ENCODE results near the gene GAS1. TPM values are rescaled to one million over a fixed set of nuclear protein-coding genes. Genes with fewer than 3 reads are reported as not detected.

GAS1 gene
- total and polyA plus RNA-seq, 4 experiments from 2014 or later, result 0.27 to 0.97 (median 0.77) TPM

DNA sequence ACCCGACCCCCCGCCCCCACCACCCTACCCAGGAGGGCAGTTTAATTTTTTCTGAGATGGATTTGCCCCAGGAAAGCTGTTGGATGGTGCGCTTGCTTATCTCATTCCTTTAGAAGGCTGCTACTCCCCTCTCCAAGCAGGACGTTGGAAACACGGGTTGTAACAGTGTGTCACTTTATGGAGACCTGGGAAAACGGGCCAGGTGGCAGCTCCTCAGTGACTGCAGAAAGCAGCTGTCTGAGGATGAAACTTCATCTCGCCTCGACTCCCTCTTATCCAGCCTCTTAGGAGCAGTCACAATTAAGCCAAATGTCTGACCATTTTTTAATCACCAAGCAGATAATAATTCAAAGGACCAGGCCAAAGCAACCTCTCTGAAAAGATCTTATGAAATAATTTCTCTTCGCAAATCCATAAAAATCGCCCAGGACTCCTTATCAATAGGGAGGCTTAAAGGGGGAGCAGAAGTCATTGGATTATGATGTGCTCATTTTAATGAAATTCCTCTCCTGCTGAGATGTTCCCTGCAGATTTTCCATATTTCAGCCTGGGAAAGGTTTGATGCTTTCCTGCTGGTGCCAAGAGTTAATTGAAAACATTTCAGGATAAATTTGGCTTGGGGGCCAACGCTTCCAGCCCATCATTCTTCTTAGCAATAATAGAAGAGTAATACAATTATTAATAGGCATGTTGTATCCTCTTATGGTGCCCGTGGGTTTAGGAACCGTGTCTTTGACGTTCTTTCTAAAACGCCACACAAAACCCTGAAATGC, 26.0 kb downstream of the GAS1 start:
- no peaks in the 10 kb centered on the region for H3K27me3 ChIP-seq (ENCODE audit: insufficient read depth, low read length)
- no peak overlapping the region for H3K27ac ChIP-seq (ENCODE audit: low read depth, low read length)
- intact Hi-C loops (cut with micrococcal nuclease), result no loop called here
- H3K9me3 ChIP-seq (ENCODE audit: control insufficient read depth in 1 of 2, low read length in 2 of 2), result no peaks in the 10 kb centered on the region
- peaks cover 0 to 4% (median 0%) of the 10 kb centered on the region in 8 donors for H3K9me3 Mint-ChIP-seq
- H3K27me3 Mint-ChIP-seq, result peaks cover 17 to 30% of the 10 kb centered on the region in 2 donors
- no peaks in the 10 kb centered on the region for H3K36me3 Mint-ChIP-seq
- no peak for DNase-seq
- CTCF ChIA-PET (ENCODE audit: partially characterized antibody), result no interaction called here
- peaks cover 0 to 1% (median 0%) of the 10 kb centered on the region in 4 donors for H3K4me1 Mint-ChIP-seq
- no peaks in the 10 kb centered on the region for H3K4me1 ChIP-seq (ENCODE audit: insufficient read depth, low read length)
- no peak overlapping the region for H3K27ac Mint-ChIP-seq
- H3K36me3 ChIP-seq (ENCODE audit: insufficient read depth, low read length), result no peaks in the 10 kb centered on the region
- no peak overlapping the region for H3K4me3 Mint-ChIP-seq
- POLR2A ChIA-PET (ENCODE audit: partially characterized antibody), result no interaction called here
- H3K4me3 ChIP-seq (ENCODE audit: low read length in 2 of 2), result no peak overlapping the region

DNA sequence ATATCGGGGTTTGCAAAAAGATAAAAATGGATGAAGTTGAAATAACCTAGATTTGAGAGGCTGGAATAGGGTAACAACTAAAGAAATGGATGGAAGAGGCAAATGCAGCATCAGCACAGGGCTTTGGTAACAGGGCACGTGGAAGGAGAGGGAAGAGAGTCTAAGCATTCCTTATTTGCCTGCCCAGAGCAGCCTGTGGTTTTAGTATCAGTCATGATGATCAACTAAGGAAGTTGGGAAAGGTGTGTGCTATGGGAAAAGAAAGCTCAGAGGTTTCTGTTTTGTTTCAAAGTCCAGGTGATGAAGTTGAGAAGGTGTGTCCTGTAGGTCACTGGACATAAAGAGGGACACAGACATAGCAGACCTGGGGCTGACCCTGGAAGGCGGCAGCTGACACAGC, 28.8 kb downstream of the GAS1 start:
- ChIA-PET CTCF (ENCODE audit: partially characterized antibody) (no interaction called here), POLR2A (ENCODE audit: partially characterized antibody) (no interaction called here)
- intact Hi-C loops (cut with micrococcal nuclease), result no loop called here
- no peaks in the 10 kb centered on the region for H3K36me3 ChIP-seq (ENCODE audit: insufficient read depth, low read length)
- H3K4me3 ChIP-seq (ENCODE audit: low read length in 2 of 2), result no peak overlapping the region
- Mint-ChIP-seq H3K4me3 (no peak overlapping the region), H3K36me3 (no peaks in the 10 kb centered on the region), H3K9me3 (peaks cover 0 to 4% (median 0%) of the 10 kb centered on the region in 8 donors), H3K4me1 (peaks cover 0 to 1% (median 0%) of the 10 kb centered on the region in 4 donors), H3K27me3 (peaks cover 10 to 24% of the 10 kb centered on the region in 2 donors), H3K27ac (no peak overlapping the region)
- H3K27me3 ChIP-seq (ENCODE audit: insufficient read depth, low read length), result no peaks in the 10 kb centered on the region
- H3K4me1 ChIP-seq (ENCODE audit: insufficient read depth, low read length), result no peaks in the 10 kb centered on the region
- DNase-seq, result no peak
- no peaks in the 10 kb centered on the region for H3K9me3 ChIP-seq (ENCODE audit: control insufficient read depth in 1 of 2, low read length in 2 of 2)
- no peak overlapping the region for H3K27ac ChIP-seq (ENCODE audit: low read depth, low read length)

DNA sequence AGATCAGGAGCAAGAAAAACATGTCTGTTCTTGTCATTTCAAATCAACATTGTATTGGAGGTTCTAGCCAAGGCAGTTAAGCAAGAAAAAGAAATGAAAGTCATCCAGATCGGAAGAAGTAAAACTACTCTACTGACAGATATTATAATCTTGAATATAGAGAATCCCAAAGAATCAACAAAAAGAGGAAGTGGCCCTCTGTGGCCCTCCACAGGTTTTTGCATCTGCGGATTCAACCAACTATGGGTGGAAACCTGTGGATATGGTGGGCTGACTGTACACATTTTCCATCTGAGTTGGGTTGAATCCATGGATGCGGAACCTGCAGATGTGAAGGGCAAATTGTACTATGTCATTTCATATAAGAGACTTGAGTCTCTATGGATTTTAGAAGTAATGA, 35.1 kb downstream of the GAS1 start:
- Histone ChIP-seq H3K4me1 (ENCODE audit: insufficient read depth, low read length) (no peaks in the 10 kb centered on the region), H3K27me3 (ENCODE audit: insufficient read depth, low read length) (no peaks in the 10 kb centered on the region), H3K36me3 (ENCODE audit: insufficient read depth, low read length) (no peaks in the 10 kb centered on the region), H3K9me3 (ENCODE audit: control insufficient read depth in 1 of 2, low read length in 2 of 2) (no peaks in the 10 kb centered on the region), H3K27ac (ENCODE audit: low read depth, low read length) (no peak overlapping the region), H3K4me3 (ENCODE audit: low read length in 2 of 2) (no peak overlapping the region)
- ChIA-PET CTCF (ENCODE audit: partially characterized antibody) (no interaction called here), POLR2A (ENCODE audit: partially characterized antibody) (no interaction called here)
- no peak overlapping the region for H3K27ac Mint-ChIP-seq
- no peaks in the 10 kb centered on the region for H3K36me3 Mint-ChIP-seq
- H3K27me3 Mint-ChIP-seq, result peaks cover 8 to 19% of the 10 kb centered on the region in 2 donors
- H3K9me3 Mint-ChIP-seq, result peaks cover 0 to 10% (median 5%) of the 10 kb centered on the region in 8 donors
- intact Hi-C loops (cut with micrococcal nuclease), result no loop called here
- no peaks in the 10 kb centered on the region for H3K4me1 Mint-ChIP-seq
- DNase-seq, result no peak
- no peak overlapping the region for H3K4me3 Mint-ChIP-seq

DNA sequence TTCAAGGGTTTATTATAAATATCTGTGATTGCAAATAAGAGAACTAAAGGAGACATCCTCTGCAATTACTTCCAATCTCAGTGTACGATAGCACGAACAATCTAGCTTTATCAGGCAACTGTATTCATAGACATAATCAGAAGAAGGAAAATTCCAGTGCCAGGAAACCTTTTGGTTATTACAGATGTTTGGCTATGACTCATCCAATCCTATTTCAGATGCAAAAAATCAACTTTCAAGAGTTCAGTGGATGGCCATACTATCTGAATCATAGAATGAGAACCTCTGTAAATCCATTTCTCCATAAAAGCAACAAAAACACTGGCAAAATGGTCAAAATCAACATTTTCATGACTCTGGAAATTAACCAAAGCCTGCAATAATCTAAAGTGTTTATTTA, 37.9 kb downstream of the GAS1 start:
- Histone ChIP-seq H3K4me1 (ENCODE audit: insufficient read depth, low read length) (no peaks in the 10 kb centered on the region), H3K27me3 (ENCODE audit: insufficient read depth, low read length) (peaks cover 11% of the 10 kb centered on the region), H3K27ac (ENCODE audit: low read depth, low read length) (no peak overlapping the region), H3K36me3 (ENCODE audit: insufficient read depth, low read length) (no peaks in the 10 kb centered on the region), H3K4me3 (ENCODE audit: low read length in 2 of 2) (no peak overlapping the region), H3K9me3 (ENCODE audit: control insufficient read depth in 1 of 2, low read length in 2 of 2) (no peaks in the 10 kb centered on the region)
- Mint-ChIP-seq H3K9me3 (peaks cover 0 to 17% (median 7%) of the 10 kb centered on the region in 8 donors), H3K27me3 (peaks cover 24 to 36% of the 10 kb centered on the region in 2 donors), H3K4me1 (no peaks in the 10 kb centered on the region), H3K27ac (no peak overlapping the region), H3K36me3 (no peaks in the 10 kb centered on the region), H3K4me3 (no peak overlapping the region)
- CTCF ChIA-PET (ENCODE audit: partially characterized antibody), result interaction anchor here (0.6 kb wide), 1 partner anchor 265 kb away, joined by 4 read pairs; no protein-coding TSS in a partner anchor
- POLR2A ChIA-PET (ENCODE audit: partially characterized antibody), result no interaction called here
- intact Hi-C loops (cut with micrococcal nuclease), result no loop called here
- no peak for DNase-seq

DNA sequence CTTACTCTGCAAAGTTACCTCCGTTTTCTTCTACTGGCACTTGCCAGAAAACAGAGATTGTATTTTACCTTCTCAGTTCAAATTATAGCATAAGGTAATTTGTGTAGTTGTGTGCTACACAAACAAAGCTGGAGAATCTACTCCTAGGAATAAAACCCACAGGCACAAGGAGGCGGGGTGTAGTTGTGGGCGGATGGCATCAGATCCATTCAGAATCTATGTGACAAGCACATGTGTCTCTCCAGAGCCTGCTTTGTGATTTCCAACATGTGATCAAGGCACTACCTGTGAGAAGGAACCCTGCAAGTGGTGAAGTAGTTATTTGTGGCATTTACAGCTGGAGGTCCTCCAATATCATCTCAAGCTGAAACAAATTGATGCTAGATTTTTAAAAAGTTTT, 39.0 kb downstream of the GAS1 start:
- Histone ChIP-seq H3K4me1 (ENCODE audit: insufficient read depth, low read length) (no peaks in the 10 kb centered on the region), H3K27me3 (ENCODE audit: insufficient read depth, low read length) (peaks cover 16% of the 10 kb centered on the region), H3K9me3 (ENCODE audit: control insufficient read depth in 1 of 2, low read length in 2 of 2) (no peaks in the 10 kb centered on the region), H3K36me3 (ENCODE audit: insufficient read depth, low read length) (no peaks in the 10 kb centered on the region), H3K4me3 (ENCODE audit: low read length in 2 of 2) (no peak overlapping the region), H3K27ac (ENCODE audit: low read depth, low read length) (no peak overlapping the region)
- no peak overlapping the region for H3K4me3 Mint-ChIP-seq
- DNase-seq, result no peak
- no peaks in the 10 kb centered on the region for H3K36me3 Mint-ChIP-seq
- CTCF ChIA-PET (ENCODE audit: partially characterized antibody), result no interaction called here
- POLR2A ChIA-PET (ENCODE audit: partially characterized antibody), result interaction anchor here (0.6 kb wide), 1 partner anchor 37 kb away, joined by 3 read pairs; no protein-coding TSS in a partner anchor
- intact Hi-C loops (cut with micrococcal nuclease), result no loop called here
- no peak overlapping the region for H3K27ac Mint-ChIP-seq
- H3K4me1 Mint-ChIP-seq, result peaks cover 0 to 2% (median under 1%) of the 10 kb centered on the region in 4 donors
- peaks cover 32 to 44% of the 10 kb centered on the region in 2 donors for H3K27me3 Mint-ChIP-seq
- H3K9me3 Mint-ChIP-seq, result peaks cover 0 to 17% (median 6%) of the 10 kb centered on the region in 8 donors

DNA sequence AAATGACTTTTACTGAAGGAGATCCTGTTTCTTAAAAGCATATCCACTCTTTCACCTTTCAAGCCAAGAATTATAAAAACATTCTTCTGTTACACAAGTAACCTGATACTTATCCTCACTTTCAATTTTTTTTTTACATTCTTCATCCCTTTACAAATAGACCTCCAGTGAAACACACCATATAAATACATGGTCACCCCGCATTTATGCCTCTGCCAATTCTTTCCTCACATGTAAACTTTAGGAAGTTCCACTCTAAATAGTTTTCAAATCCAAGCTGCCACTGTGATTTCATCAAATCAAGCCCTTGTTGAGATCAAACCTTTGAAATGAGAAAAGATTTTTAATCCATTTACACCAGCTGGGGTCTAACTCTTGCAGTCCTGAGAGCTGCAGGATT, 40.0 kb downstream of the GAS1 start:
- H3K9me3 Mint-ChIP-seq, result peaks cover 0 to 17% (median 6%) of the 10 kb centered on the region in 8 donors
- no peaks in the 10 kb centered on the region for H3K4me1 ChIP-seq (ENCODE audit: insufficient read depth, low read length)
- no peak overlapping the region for H3K4me3 ChIP-seq (ENCODE audit: low read length in 2 of 2)
- peaks cover 16% of the 10 kb centered on the region for H3K27me3 ChIP-seq (ENCODE audit: insufficient read depth, low read length)
- CTCF ChIA-PET (ENCODE audit: partially characterized antibody), result no interaction called here
- no peaks in the 10 kb centered on the region for H3K36me3 ChIP-seq (ENCODE audit: insufficient read depth, low read length)
- no peak overlapping the region for H3K4me3 Mint-ChIP-seq
- POLR2A ChIA-PET (ENCODE audit: partially characterized antibody), result no interaction called here
- H3K4me1 Mint-ChIP-seq, result peaks cover 1 to 9% (median 6%) of the 10 kb centered on the region in 4 donors
- H3K27ac Mint-ChIP-seq, result no peak overlapping the region
- H3K27ac ChIP-seq (ENCODE audit: low read depth, low read length), result no peak overlapping the region
- no peaks in the 10 kb centered on the region for H3K9me3 ChIP-seq (ENCODE audit: control insufficient read depth in 1 of 2, low read length in 2 of 2)
- no peak for DNase-seq
- intact Hi-C loops (cut with micrococcal nuclease), result no loop called here
- peaks cover 36 to 50% of the 10 kb centered on the region in 2 donors for H3K27me3 Mint-ChIP-seq
- H3K36me3 Mint-ChIP-seq, result no peaks in the 10 kb centered on the region

DNA sequence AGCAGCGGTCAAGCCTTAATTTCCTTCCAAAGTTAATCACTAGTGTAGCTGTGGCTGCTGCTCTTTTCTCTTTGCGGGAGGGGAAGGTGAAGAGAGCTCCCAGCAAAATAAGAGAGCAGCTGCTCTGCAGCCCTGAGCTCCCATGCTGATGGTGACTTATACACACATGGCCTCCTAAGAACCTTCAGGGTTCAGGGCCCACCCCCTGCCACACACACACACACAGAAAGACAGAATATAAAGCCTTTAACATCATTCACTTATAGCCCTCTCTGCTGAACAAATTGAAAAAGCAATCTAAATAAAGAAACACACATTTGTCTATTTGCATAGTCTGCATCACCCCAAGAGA, 43.6 kb downstream of the GAS1 start:
- Mint-ChIP-seq H3K27ac (no peak overlapping the region), H3K4me3 (no peak overlapping the region), H3K27me3 (peaks cover 35 to 51% of the 10 kb centered on the region in 2 donors), H3K4me1 (peaks cover 1 to 12% (median 8%) of the 10 kb centered on the region in 4 donors), H3K36me3 (no peaks in the 10 kb centered on the region), H3K9me3 (peaks cover 0 to 12% (median 4%) of the 10 kb centered on the region in 8 donors)
- H3K9me3 ChIP-seq (ENCODE audit: control insufficient read depth in 1 of 2, low read length in 2 of 2), result no peaks in the 10 kb centered on the region
- DNase-seq, result no peak
- ChIA-PET POLR2A (ENCODE audit: partially characterized antibody) (no interaction called here), CTCF (ENCODE audit: partially characterized antibody) (no interaction called here)
- no peaks in the 10 kb centered on the region for H3K36me3 ChIP-seq (ENCODE audit: insufficient read depth, low read length)
- H3K4me1 ChIP-seq (ENCODE audit: insufficient read depth, low read length), result no peaks in the 10 kb centered on the region
- H3K27ac ChIP-seq (ENCODE audit: low read depth, low read length), result no peak overlapping the region
- intact Hi-C loops (cut with micrococcal nuclease), result no loop called here
- H3K27me3 ChIP-seq (ENCODE audit: insufficient read depth, low read length), result peaks cover 16% of the 10 kb centered on the region
- no peak overlapping the region for H3K4me3 ChIP-seq (ENCODE audit: low read length in 2 of 2)
